Erythroblast (primary cell): ENCODE data around the gene LRRC47.
"Not testable (repeated sequence)": the region's sequence is repeated elsewhere in the genome, so short reads cannot be mapped to it uniquely, and the experiment has no call there.

ENCODE experiments used
- DNase-seq, 2 experiments: peaks; one replicate each; lab custom pipeline; 2025; lab: John Stamatoyannopoulos, UW
- GATA1 ChIP-seq: IDR thresholded peaks from 2 replicates; pipeline ENCODE4 v1.6.1; 2011; ENCODE audit warnings: low read depth, mild to moderate bottlenecking, control low read depth, low read length, moderate library complexity
- POLR2A ChIP-seq: IDR thresholded peaks from 2 replicates; pipeline ENCODE4 v1.6.1; 2011; ENCODE audit warnings: mild to moderate bottlenecking, low read length

The LRRC47 gene

GRCh38 chr1:3805038-3805437, 8.7 kb upstream of the LRRC47 start:
- TF ChIP-seq GATA1 (no peak), POLR2A (no peak)

DNA sequence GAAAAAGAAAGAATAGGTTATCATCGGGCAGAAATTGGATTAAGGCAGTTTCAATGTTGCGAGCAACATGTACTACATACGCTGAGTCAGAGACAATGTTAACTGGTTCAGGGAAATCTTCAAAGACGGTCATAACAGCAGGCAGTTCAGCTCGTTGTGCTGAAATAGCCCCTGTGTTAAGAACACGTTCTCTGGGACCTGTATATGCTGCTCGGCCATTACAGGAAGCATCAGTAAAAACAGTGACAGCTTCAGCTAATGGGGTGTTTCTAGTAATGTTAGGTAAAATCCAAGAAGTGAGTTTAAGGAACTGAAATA, 8.3 kb upstream of the LRRC47 start:
- DNase-seq, result peak; percentile 39 to 49

More at GRCh38 chr1:3805038-3805437, 8.7 kb upstream of the LRRC47 start:
- no peak for DNase-seq

DNA sequence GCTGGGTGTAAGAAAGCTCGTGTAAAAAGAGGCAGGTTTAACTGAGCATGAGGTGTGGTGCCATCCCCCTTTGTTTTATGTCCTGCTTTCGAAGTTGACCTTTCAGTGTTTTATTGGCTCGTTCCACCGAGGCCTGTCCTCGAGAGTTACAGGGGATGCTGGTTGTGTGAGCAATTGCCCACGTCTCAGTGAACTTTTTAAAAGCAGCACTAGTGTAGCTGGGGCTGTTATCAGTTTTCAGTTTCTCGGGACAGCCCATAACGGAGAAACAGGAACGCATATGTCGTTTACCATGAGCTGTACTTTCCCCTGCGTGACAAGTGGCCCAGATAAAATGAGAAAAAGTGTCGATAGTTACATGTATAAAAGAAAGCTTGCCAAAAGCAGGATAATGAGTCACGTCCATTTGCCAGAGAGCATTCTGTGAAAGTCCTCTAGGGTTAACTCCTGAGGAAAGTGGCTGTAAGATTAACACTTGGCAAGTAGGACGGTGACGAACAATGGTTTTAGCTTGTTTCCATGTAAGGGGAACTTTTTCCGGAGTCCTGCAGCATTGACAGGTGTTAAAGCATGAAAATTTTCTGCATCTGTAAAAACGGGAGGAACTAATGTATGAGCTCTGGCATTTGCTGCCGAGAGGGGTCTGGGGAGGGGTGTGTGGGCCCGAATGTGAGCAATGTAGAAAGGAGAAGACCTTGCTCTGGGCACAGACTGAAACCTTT, 7.8 kb upstream of the LRRC47 start:
- DNase-seq, result peak; percentile 51 to 56

DNA sequence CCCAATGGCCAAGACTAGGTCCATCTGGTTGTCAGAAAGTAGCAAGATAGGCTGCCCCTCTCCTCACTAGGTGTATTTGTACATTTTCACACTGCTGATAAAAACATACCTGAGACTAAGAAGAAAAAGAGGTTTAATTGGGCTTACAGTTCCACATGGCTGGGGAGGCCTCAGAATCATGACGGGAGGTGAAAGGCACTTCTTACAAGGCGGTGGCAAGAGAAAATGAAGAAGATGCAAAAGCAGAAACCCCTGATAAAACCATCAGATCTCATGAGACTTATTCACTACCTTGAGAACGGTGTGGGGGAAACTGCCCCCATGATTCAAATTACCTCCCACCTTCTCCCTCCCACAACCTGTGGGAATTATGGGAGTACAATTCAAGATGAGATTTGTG, 4.5 kb upstream of the LRRC47 start:
- not testable (repeated sequence) for DNase-seq

More for the DNA sequence above, 7.8 kb upstream of the LRRC47 start:
- TF ChIP-seq POLR2A, result peak; percentile 56
- no peak for TF ChIP-seq GATA1

GRCh38 chr1:3799976-3800685, 3.8 kb upstream of the LRRC47 start:
- DNase-seq, result no peak
- TF ChIP-seq GATA1 (no peak), POLR2A (no peak)

- TF ChIP-seq POLR2A (no peak), GATA1 (no peak)
- peak; percentile 67 to 68 for DNase-seq
These were observed 664 bp downstream of the LRRC47 start for GRCh38 chr1:3795453-3796214.

DNA sequence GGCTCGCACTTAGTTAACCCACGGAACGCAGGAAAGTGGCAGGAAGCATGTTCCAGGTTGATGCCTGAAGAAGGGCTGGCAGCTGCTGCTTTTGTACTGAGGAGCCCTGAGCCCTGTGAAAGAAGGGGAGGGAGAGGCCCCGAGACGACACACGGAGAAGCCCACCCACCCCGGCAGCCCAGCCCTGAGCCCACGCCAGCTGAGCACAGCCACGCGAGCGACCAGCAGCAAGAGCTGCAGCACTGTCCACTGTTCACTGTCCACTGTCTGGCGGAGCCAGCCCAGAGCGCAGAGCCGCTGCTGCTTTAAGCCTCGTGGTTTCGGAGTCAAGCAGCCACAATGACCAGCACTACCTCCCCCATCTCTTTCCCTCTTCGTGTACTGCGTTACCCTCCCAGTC, 5.3 kb downstream of the LRRC47 start:
- DNase-seq, result no peak
- no peak for TF ChIP-seq POLR2A
- TF ChIP-seq GATA1, result no peak

- no peak for DNase-seq
- TF ChIP-seq GATA1 (no peak), POLR2A (no peak)
These were observed 5.8 kb downstream of the LRRC47 start for GRCh38 chr1:3790500-3790923.

GRCh38 chr1:3789421-3790300, 6.6 kb downstream of the LRRC47 start:
- no peak for TF ChIP-seq POLR2A
- TF ChIP-seq GATA1, result no peak
- DNase-seq, result no peak

DNA sequence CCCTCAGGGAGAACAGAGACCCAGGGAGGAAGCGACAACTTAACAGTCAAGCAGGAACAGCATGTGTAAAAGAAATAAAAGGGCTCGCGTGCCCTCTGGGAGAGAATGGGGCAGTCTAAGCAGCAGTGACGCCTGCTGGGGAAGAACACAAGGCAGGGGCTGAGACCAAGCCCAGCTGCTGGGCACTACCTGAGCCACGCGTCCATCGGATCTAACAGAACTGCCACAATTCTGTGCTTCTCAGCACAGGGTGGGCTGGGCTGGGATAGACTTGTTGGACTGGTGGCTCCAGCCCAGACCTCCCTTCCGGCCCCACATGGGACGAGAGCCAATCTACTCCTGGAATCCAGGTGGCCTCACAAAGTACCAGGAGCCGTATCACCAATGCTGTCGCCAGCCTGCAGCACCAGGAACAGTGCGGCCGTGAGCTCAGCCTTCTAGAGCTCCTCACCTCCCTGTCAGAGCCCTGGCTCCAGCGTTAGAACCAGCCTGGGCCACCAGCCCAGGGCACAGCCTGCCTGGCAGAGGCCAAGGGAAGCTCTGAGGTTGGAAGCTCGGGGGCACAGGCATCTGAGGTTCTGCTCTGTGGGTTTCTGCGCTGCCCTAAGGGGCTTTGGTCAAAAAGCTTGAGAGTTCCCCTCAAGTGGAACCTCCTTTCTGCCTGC, 7.4 kb downstream of the LRRC47 start:
- TF ChIP-seq POLR2A (no peak), GATA1 (no peak)
- DNase-seq, result no peak

DNA sequence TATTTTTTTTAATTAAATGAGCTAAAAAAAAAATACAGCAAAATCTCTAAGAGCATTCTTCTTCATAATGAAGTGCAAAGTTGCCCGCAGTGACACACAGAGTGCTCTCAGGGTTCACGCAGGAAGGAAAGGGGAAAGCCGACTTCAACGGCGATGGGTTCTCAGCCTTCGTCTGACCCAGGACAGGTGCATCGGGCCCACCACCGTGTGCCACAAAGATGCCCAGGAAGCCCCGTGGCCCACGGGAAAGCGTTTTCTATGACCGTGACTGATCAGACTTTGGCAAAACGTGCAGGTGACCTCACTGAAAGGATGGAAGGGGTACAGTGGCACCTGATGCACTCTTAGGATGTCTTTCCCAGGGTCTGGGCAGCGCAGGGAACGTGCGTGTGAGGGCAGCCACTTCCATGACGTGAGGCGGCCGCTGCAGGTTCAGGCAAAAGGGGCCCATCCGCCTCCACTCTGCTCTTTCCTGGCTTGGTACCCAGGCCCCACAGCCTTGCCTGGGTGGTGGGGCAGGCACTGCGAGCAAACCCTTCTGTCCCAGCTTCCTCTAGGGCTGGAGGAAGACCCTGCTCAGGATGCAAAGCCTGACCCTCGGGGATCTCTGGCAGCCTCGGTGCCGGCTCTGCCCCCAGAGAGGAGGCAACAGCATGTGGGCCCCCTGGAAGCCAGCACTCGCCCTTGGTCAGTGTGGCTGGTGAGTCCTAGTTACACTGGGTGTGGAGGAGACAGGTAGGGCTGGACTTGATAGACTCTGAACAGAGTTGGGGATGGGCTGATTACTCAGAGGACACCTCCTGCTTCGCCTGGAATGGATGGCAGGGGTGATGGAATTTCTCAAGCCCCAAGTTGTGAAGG, 8.3 kb downstream of the LRRC47 start:
- TF ChIP-seq POLR2A (no peak), GATA1 (no peak)
- no peak for DNase-seq

DNA sequence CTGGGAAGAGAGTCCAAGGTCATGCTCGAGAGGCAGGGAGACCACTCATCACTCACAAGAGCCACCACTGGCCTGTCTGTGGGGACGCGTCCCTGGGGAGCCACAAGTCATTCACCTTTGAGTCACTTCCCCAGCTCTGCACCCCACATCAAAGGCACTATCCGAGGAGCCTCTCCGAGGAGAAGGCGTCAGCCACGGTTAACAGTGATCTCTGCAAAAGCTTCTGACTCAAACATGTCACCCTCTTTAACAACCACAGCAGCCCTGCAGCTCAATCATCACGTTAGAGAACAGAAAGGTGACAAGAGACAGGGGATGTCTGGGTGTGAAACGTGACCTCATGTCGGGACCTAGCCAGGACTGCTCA, 9.0 kb downstream of the LRRC47 start:
- TF ChIP-seq POLR2A (no peak), GATA1 (no peak)

More for the DNA sequence above, 9.0 kb downstream of the LRRC47 start:
- no peak for DNase-seq
